GM21381 (cell line): Measurements from ENCODE around the gene NHP2.

ENCODE experiments used
- ATAC-seq: cut with Tn5 transposase; IDR thresholded peaks from one replicate; pipeline ENCODE4 v1.9.1; 2021; ENCODE audit warnings: mild to moderate bottlenecking, moderate library complexity; ENCODE audit not compliant: unreplicated experiment

Gene NHP2

DNA sequence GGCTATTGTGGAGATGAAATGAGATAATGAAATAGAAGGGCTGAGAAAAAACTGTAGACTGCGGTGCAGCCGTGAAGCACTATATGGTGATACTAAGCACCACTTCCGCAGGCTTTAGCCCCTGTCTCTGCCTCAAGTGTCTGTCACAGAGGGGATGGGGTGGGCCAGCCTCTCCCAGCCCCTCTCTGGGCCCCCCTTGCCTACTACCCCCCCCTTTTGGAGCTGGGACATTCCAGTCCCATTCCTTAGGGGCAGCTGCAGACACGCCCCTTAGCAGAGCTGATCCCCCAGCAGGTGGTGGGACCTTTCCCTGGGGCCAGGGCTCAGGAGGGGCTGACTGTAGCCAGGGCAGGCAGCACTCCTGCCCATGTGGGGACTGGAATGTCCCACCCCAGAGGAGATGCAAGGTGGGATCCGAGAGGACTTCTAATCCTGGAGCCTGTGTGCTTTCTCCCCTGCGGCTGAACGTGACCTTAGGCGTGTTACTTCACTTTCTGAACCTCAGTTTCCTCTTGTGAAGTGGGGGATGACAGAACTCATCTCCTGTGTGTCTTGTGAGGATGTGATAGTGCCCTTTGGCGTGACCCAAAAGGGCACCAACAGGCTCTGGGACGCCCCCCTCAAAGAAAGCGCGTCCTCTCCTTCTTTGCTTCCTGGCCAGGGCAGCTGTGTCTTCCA is 38.4 kb downstream of the NHP2 start:
- no peak for ATAC-seq

DNA sequence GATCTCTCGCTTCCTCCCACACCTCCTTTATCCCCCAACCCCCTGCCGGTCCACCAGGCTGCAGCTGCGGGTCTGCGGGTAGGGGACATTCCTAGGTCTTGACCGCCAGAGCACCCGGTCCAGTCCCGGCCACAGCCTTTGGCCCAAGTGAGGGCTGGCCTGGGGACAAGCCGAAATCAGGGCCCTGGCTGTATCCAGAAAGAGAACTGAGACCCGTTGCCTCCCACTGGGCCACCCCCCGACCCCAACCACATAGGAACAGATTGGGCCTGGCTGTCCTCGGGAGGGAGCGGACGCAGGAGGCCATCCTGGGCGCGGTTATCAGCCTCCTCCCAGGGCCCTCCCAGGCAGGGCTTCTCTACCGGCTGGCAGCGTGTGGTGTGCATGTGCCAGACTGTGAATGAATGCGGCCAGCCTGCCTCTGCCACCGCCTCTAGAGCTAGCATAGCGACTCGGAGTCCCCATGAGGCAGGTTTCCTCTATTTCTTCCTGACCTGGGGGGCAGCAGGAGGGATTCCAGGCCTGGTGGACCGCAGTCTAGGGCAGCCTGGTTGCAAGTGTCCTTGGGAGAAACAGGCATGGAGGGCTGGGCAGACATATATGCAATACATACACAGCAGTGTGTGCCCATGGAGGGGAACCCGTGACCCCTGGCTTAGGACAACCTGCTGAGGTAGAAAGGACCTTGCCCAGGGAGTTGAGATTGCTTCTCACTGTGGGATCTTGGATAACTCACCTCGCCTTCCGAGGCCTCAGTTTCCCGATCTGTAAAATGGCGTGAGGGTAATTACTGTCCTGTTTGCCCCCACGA is 39.2 kb downstream of the NHP2 start:
- no peak for ATAC-seq

DNA sequence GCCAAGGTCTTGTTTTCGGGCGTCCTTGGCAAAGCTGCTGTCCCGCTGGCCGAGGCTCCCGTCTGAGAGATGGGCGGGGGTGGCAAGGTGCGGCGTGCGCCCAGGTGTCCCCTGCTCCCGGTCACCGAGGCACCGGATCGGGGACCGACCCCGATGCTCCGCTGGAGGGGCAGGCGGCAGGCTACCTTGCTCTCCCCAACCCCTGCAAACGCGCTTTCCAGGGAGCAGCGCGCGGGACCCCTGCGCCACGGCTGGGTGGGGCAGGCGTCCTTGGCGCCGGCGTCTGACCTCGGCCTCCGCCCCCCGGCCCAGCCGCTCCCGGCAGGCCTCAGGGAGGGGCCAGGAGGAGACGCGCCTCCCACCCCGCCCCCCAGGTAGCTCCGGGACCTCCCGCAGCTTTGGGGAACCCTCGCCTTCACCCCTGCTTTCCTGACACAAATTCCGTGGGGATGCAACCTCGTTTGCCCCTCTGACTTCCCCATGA is 39.8 kb downstream of the NHP2 start:
- peak; percentile 11 for ATAC-seq

DNA sequence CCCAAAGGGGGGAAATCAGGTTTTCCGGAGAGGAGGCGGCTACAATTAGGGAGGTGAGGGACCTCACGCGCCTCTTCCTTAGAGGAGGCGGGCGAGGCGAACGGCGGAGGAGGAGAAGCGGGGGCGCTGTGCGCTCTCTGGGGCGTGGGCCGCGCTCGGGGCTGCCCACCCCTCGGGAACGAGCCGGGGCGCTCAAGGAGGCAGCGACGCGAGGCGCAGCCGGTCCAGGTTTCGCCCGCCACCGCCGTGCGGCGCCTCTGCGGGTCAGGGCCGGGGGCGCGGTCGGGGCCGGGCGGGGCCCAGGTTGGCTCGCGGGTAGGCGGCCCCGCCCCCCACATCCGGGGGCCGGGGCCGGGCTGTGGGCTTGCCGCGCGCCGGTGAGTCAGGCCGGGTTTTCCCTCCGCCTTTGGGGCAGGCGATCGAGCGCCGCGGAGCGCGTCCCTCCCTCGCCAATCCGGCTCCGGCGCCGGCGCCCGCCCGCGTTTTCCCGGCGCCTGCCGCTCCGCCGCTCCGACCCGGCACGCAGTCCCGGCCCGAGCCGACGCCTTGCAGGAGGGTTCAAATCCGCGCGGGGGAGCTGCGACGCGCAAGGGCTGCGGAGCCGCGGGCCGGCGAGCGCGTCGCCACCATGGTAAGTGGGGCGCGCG is 40.4 kb downstream of the NHP2 start, which contains the start of gene N4BP3:
TSS of gene N4BP3 (plus strand) at position 392 of the 647 bp plus-strand sequence. CDS start 6,052 bp downstream, outside the sequence.
- ATAC-seq: peak; percentile 54

DNA sequence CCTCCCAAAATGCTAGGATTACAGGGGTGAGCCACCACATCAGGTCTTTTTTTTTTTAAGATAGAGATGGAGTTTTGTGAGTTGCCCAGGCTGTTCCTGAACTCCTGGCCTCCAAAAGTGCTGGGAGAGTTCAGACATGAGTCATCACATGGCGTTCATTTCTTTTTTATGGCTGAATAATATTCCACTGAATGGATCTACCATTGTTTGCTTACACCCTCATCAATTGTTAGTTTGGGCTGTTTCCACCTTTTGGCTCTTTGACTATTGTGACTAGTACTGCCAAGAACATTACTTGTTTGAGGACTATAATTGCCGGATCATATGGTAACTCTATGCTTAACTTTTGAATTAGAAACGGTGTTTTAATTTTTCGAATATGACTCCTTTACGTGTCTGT is 41.1 kb downstream of the NHP2 start:
- no peak for ATAC-seq

DNA sequence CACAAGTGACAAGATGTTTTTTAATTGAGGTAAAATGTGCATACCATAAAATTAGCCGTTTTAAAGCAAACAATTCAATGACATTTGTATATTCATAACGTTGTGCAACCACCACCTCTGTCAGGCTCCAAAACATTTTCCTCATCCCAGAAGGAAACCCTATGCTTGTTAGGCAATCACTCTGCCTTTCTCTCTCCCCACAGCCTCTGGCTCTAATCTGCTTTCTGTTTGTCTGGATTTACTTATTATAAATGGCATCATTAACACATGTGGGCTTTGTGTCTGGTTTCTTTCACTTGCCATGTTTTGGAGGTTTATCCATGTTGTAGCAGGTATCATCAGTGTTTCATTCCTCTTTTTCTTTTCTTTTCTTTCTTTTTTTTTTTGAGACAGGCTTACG is 41.8 kb downstream of the NHP2 start:
- ATAC-seq: no peak

DNA sequence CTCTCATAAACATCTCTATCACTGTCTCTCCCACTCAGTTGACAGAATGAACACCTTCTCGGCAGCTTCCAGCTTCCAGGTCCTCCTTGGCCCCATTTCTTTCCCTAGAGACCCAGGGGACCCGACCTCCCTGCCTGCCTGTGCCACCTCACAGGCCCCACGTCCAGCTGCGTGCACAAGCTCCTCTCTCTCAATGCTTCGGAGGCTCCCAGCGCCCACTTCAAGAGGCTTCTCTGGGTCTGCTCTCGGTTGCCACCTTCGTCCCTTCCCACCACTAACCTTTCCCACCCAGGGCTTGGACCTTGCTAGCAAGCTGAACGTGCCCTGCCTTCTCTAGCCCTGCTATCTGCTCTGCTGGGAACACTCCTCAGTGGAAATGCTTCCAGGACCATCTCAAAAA is 43.2 kb downstream of the NHP2 start:
- no peak for ATAC-seq

DNA sequence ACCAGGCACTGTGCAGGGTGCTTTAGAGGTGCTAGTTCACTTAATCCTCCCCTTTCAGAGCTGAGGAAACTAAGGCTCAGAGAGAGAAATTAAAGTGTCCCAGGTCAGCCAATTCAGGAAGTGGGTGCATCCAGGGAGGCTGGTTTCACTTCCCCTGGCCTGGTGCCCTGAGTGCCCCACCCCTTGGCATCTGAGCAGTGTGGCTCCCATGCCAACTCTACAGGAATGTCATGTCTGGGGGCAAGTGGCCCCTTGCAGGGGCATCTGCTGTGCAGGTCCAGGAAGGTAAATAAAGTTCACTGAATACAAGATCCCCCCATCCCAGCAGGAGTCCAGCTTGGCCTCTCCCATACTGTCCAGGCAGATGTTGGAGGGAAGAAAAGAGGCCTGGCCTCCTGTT is 44.7 kb downstream of the NHP2 start:
- no peak for ATAC-seq

DNA sequence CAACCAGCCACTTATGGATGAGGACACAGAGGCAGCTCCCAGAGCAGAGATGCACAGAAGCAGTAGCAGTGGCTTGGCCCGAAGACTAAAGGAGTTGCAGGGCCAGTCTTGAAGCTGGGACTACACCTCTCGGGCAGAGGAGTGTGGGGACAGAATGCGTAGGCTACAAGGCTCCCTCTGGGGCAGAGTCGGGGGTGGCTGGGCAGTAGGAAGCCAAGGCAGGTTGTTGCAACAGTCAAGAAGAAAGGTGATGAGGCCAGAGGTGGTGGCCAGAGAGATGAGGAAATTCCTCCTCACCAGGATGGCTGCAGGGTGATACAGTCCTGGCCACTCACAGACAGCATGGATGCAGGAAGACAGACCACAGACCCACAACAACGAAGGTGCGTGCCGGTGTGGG is 45.2 kb downstream of the NHP2 start:
- ATAC-seq: no peak

DNA sequence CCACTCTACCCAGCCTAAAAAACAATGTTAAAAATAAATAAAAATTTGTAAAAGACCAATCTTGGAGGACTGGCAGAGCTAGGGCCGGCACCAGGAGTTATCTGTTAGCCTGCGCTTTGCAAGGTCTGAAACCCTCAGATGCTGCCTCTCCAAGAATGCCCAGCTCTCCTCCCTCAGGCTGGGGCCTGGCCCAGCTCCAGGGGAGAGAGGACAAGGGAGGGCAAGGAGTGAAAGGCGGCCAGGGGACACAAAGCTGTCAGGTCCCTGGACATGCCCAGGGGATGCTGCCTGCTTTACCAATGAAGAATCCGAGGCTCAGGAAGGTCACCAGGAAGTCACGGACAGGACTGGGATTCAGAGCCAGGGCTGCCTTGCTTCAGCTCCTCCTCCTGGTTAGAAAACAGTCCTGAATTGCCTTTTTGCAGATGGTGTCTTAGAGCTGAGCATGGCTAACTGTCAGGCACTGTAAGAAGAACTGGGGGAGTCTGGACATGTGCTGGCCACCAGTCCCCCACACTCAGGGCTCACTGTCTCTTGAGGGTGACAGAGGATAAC is 45.9 kb downstream of the NHP2 start:
- ATAC-seq: no peak

DNA sequence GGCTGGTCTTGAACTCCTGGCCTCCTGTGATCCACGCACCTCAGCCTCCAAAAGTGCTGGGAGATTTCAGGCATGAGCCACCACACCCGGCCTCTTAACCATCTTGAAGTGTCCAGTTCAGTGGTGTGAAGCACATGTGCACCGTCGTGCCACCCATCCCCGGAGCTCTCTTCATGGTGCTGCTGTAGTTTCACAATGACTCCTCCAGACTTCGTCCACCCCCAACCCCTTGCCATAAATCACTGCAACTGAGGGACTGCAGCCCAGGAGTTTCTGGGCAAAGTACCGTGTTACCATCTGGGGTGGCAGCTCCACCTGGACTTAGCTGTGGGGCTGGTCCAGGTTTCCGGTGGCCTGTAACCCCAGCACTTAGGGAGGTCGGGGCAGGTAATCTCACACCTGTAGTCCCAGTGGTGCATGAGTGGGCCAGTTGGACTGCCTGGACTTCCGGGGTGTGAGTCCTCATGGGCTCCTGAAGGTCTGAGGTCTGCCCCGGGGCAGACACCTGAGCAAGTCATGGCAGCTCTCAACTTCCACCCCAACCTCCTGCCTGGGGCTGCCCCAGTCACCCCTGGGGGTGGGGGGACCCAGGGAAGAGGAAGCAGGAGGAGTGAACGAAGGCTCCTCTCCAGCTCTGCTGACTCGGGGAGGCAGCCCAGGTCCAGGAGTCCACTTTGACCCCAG is 47.0 kb downstream of the NHP2 start:
- no peak for ATAC-seq

DNA sequence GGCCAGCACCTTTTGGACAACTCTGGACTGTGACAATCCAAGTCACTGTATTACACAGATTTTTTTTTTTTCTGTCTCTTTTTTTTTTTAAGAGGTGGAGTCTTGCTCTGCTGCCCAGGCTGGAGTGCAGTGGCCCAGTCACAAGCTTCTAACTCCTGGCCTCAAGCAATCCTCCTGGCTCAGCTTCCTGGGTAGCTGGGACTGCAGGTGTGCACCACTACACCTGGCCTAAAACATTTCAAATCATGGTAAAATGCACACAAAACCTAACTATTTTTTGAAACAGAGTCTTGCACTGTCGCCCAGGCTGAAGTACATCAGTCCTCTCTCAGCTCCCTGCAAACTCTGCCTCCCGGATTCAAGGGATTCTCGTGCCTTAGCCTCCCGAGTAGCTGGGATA is 47.6 kb downstream of the NHP2 start:
- ATAC-seq: no peak

DNA sequence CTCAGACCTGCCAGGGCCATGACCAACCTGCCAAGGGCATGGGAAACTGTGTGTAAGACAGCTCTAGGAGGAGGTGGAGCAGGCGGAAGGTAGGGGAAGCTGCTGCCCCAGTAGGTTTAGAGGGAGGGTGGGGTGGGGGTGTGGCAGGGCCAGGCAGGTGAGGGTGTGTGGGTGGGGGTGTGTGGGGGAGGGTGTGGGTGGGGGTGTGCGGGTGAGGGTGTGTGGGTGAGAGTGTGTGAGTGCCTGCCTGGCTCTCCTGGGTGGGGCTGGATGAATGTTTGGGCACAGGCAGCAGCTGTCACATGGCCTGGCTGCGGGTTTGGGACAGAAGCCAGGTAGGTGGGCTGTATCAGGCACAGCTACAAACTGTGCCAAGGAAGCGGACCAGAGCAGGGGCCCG is 49.2 kb downstream of the NHP2 start:
- ATAC-seq: no peak

DNA sequence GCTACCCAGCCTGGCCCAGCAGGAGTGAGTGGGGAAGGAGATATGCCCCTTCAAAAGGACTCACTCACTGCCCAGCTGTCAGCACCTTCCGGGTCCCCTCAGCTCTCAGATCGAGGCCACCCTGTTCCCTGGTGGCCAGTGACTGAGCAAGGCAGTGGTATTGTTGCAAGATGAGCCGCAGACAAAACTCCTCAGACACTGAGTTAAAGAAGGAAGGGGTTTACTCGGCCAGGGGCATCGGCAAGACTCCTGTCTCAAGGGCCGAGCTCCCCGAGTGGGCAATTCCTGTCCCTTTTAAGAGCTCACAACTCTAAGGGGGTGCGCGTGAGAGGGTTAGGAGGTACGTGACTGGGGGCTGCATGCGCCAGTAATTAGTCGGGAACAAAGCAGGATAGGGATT is 50.1 kb downstream of the NHP2 start:
- ATAC-seq: no peak
